A549 (cell line): ENCODE measurements around the gene BSCL2. TPM values are rescaled to one million over a fixed set of nuclear protein-coding genes. Genes with fewer than 3 reads are reported as not detected.

ENCODE experiments used
- ATAC-seq, 2 experiments: fragments of 200-7000 bp in 1 of 2; fragments of >200 bp in 1 of 2; cut with Nextera tagmentation in 1 of 2; cut with Tn5 transposase in 1 of 2; 3 replicates each; pipeline versions ENCODE4 v1.8.0 to v1.9.1; 2018 to 2020; ENCODE audit warnings: mild to moderate bottlenecking in 1 of 2, moderate library complexity in 1 of 2
- CTCF ChIA-PET: fragments of 300-600 bp; sonication (Branson Sonifier 250); formaldehyde crosslinking; extraction: SDS; loops from one replicate; lab custom pipeline; 2021; ENCODE audit warnings: antibody characterized with exemption, inconsistent platforms; lab: Yijun Ruan, JAX
- POLR2A ChIA-PET: fragments of 350-600 bp; formaldehyde crosslinking; extraction: SDS; loops from one replicate; lab custom pipeline; 2021; ENCODE audit warnings: antibody characterized with exemption, inconsistent platforms; lab: Yijun Ruan, JAX
- DNase-seq, 2 experiments: peaks; one replicate each; pipeline versions ENCODE4 v3.0.0 to v3.0.0-alpha.2; 2011 to 2016; ENCODE audit warnings: low read depth in 1 of 2, low spot score in 1 of 2
- FAIRE-seq: peaks from 2 replicates; lab custom pipeline; 2011; peaks lifted over from hg19 to GRCh38; lab: Jason Lieb, UNC
- H3K27ac ChIP-seq, 2 experiments: fragments of >200 bp; sonication (Bioruptor Twin); formaldehyde crosslinking; 3 replicates each; pipeline ENCODE4 v1.5.1; 2016 to 2017
- H3K4me1 ChIP-seq: fragments of >200 bp; sonication (Bioruptor Twin); formaldehyde crosslinking; 3 replicates; pipeline ENCODE4 v1.6.1; 2016
- H3K4me2 ChIP-seq: fragments of >200 bp; sonication (Bioruptor Twin); formaldehyde crosslinking; 3 replicates; pipeline ENCODE4 v1.6.1; 2016
- H3K4me3 ChIP-seq: fragments of >200 bp; sonication (Bioruptor Twin); formaldehyde crosslinking; 3 replicates; pipeline ENCODE4 v1.5.1; 2016
- H3K9me3 ChIP-seq: fragments of >200 bp; sonication (Bioruptor Twin); formaldehyde crosslinking; 3 replicates; pipeline ENCODE4 v1.6.1; 2016
- BCL3 ChIP-seq: fragments of >200 bp; sonication (Bioruptor Twin); formaldehyde crosslinking; IDR thresholded peaks from 3 replicates; pipeline ENCODE4 v1.6.1; 2016
- CBX2 ChIP-seq: fragments of 200-600 bp; sonication (generic); IDR thresholded peaks from 2 replicates; pipeline ENCODE4 v1.6.1; 2016; ENCODE audit warnings: low read depth, mild to moderate bottlenecking, borderline replicate concordance
- CBX8 ChIP-seq: fragments of 200-600 bp; sonication (generic); IDR thresholded peaks from 2 replicates; pipeline ENCODE4 v1.6.1; 2016
- CEBPB ChIP-seq, 2 experiments: fragments of >200 bp in 1 of 2; sonication (Bioruptor Twin) in 1 of 2; formaldehyde crosslinking in 1 of 2; IDR thresholded peaks; 2 replicates each; pipeline ENCODE4 v1.6.1; 2012 to 2016
- CHD4 ChIP-seq: fragments of 200-600 bp; sonication (generic); IDR thresholded peaks from 2 replicates; pipeline ENCODE4 v1.6.1; 2016; ENCODE audit warnings: antibody characterized with exemption, mild to moderate bottlenecking, borderline replicate concordance
- CTCF ChIP-seq: fragments of >200 bp; sonication (Bioruptor Twin); formaldehyde crosslinking; IDR thresholded peaks from 3 replicates; pipeline ENCODE4 v1.5.1; 2016
- EHMT2 ChIP-seq: fragments of 200-600 bp; sonication (generic); IDR thresholded peaks from 2 replicates; pipeline ENCODE4 v1.6.1; 2016; ENCODE audit warnings: antibody characterized with exemption, low read depth, mild to moderate bottlenecking, moderate library complexity
- EP300 ChIP-seq, 2 experiments: fragments of >200 bp; sonication (Bioruptor Twin); formaldehyde crosslinking; IDR thresholded peaks; 2 replicates in 1 of 2; 3 replicates in 1 of 2; pipeline ENCODE4 v1.6.1; 2016 to 2017
- FOSL2 ChIP-seq, 2 experiments: fragments of 450-650 bp in 1 of 2; fragments of >200 bp in 1 of 2; sonication (Bioruptor Twin) in 1 of 2; formaldehyde crosslinking; IDR thresholded peaks; 2 replicates each; pipeline versions ENCODE4 v1.5.0 to v1.6.1; 2016 to 2020; ENCODE audit warnings: mild to moderate bottlenecking in 1 of 2, moderate library complexity in 1 of 2
- FOXS1 ChIP-seq: fragments of 250-450 bp; sonication (Bioruptor Pico); IDR thresholded peaks from 2 replicates; pipeline ENCODE4 v1.5.0; 2020; ENCODE audit warnings: mild to moderate bottlenecking, moderate library complexity
- HEYL ChIP-seq: fragments of 250-450 bp; sonication (Bioruptor Pico); IDR thresholded peaks from 2 replicates; pipeline ENCODE4 v1.8.0; 2021; ENCODE audit warnings: mild to moderate bottlenecking, moderate library complexity
- HOXA7 ChIP-seq: fragments of 250-450 bp; sonication (Bioruptor Pico); IDR thresholded peaks from 2 replicates; pipeline ENCODE4 v1.5.0; 2020; ENCODE audit warnings: mild to moderate bottlenecking, moderate library complexity
- JUNB ChIP-seq: fragments of >200 bp; sonication (Bioruptor Twin); formaldehyde crosslinking; IDR thresholded peaks from 2 replicates; pipeline ENCODE4 v1.6.1; 2016
- MAFK ChIP-seq: fragments of 450-650 bp; IDR thresholded peaks from 2 replicates; pipeline ENCODE4 v1.6.1; 2014; ENCODE audit not compliant: partially characterized antibody
- MAX ChIP-seq: IDR thresholded peaks from 2 replicates; pipeline ENCODE4 v1.6.1; 2012
- MAZ ChIP-seq: fragments of 150-350 bp; IDR thresholded peaks from 2 replicates; pipeline ENCODE4 v1.6.1; 2014; ENCODE audit warnings: antibody characterized with exemption, low read depth, low read length, borderline replicate concordance
- MYC ChIP-seq: IDR thresholded peaks from 2 replicates; pipeline ENCODE4 v1.6.1; 2012; ENCODE audit warnings: mild to moderate bottlenecking, inconsistent platforms, low read length, improper control_type of control experiment, borderline replicate concordance
- NPAS2 ChIP-seq: fragments of 250-450 bp; sonication (Bioruptor Pico); IDR thresholded peaks from 2 replicates; pipeline ENCODE4 v1.8.0; 2022; ENCODE audit warnings: mild to moderate bottlenecking, moderate library complexity, borderline replicate concordance
- NR3C1 ChIP-seq: fragments of >200 bp; sonication (Bioruptor Twin); formaldehyde crosslinking; IDR thresholded peaks from 3 replicates; pipeline ENCODE4 v1.6.1; 2017
- PHF8 ChIP-seq: fragments of 200-600 bp; sonication (generic); IDR thresholded peaks from 2 replicates; pipeline ENCODE4 v1.6.1; 2016; ENCODE audit warnings: low read depth, mild to moderate bottlenecking, antibody characterized with exemption, moderate library complexity, borderline replicate concordance
- POLR2A ChIP-seq: IDR thresholded peaks from 2 replicates; pipeline ENCODE4 v1.6.1; 2012; ENCODE audit warnings: mild to moderate bottlenecking, low read length
- POLR2AphosphoS2 ChIP-seq: conservative IDR thresholded peaks from 2 replicates; pipeline ENCODE4 v1.6.1; 2012; ENCODE audit warnings: low read length, improper control_type of control experiment, inconsistent platforms
- RAD21 ChIP-seq, 2 experiments: fragments of >200 bp in 1 of 2; sonication (Bioruptor Twin) in 1 of 2; formaldehyde crosslinking in 1 of 2; IDR thresholded peaks in 1 of 2; conservative IDR thresholded peaks in 1 of 2; 2 replicates in 1 of 2; 3 replicates in 1 of 2; pipeline ENCODE4 v1.6.1; 2012 to 2018; ENCODE audit warnings: inconsistent platforms in 1 of 2
- RFX5 ChIP-seq: fragments of 450-650 bp; IDR thresholded peaks from 2 replicates; pipeline ENCODE4 v1.7.1; 2014; ENCODE audit warnings: antibody characterized with exemption, mild to moderate bottlenecking, moderate library complexity
- RNF2 ChIP-seq: fragments of 200-600 bp; sonication (generic); IDR thresholded peaks from 2 replicates; pipeline ENCODE4 v1.6.1; 2016; ENCODE audit warnings: low read depth, mild to moderate bottlenecking, antibody characterized with exemption, moderate library complexity, borderline replicate concordance
- SREBF2 ChIP-seq: fragments of 450-650 bp; IDR thresholded peaks from 2 replicates; pipeline ENCODE4 v1.6.1; 2014; ENCODE audit warnings: mild to moderate bottlenecking, moderate library complexity
- ZFP36 ChIP-seq: fragments of 450-650 bp; IDR thresholded peaks from 2 replicates; pipeline ENCODE4 v1.6.1; 2014; ENCODE audit warnings: borderline replicate concordance; ENCODE audit not compliant: partially characterized antibody
- ZNF302 ChIP-seq: fragments of 250-450 bp; sonication (Bioruptor Pico); IDR thresholded peaks from 2 replicates; pipeline ENCODE4 v1.9.0; 2021; ENCODE audit warnings: inconsistent platforms, mild to moderate bottlenecking, moderate library complexity
- WGBS: methylation state at CpG from one replicate; pipeline ENCODE4 v1.1.6; 2017; ENCODE audit errors: missing lambda C conversion rate; 5-methylcytosine and 5-hydroxymethylcytosine counted together
- polyA plus RNA-seq, 4 experiments: library from polyadenylated mRNA; depleted of rRNA in 3 of 4; stranded (reverse); fragments of >200 nt; fragmentation: RNase III in 1 of 4; extraction: RNeasy Plus Mini Kit Qiagen cat#74134 plus additional on column Dnase treatment in 1 of 4; gene quantifications; 2 replicates in 3 of 4; 3 replicates in 1 of 4; pipeline ENCODE4 v1.2.3, GENCODE V29; 2011 to 2017
- TF ChIP-seq, protein P1 (sequence below): fragments of 250-450 bp; sonication (Bioruptor Pico); IDR thresholded peaks from 2 replicates; pipeline ENCODE4 v1.5.0; 2021; ENCODE audit warnings: mild to moderate bottlenecking, moderate library complexity, borderline replicate concordance
- TF ChIP-seq, protein P2 (sequence below): fragments of 150-350 bp; IDR thresholded peaks from 2 replicates; pipeline ENCODE4 v1.6.1; 2014; ENCODE audit warnings: low read depth, mild to moderate bottlenecking, low read length
- TF ChIP-seq, protein P3 (sequence below): fragments of 250-450 bp; sonication (Bioruptor Pico); IDR thresholded peaks from 2 replicates; pipeline ENCODE4 v1.5.0; 2020; ENCODE audit warnings: low read depth, mild to moderate bottlenecking, moderate library complexity

Gene BSCL2
- polyA plus RNA-seq, 2 of the 4 experiments (the other 2 are of a cell fraction), result 63.0 to 63.9 TPM

- Histone ChIP-seq H3K27ac (peak within 1 kb of the TSS; percentile 92 to 94), H3K9me3 (no peaks in the 10 kb centered on the region), H3K4me1 (peaks cover 11% of the 10 kb centered on the region; the same call in 1 of the 3 replicates), H3K4me3 (peak within 1 kb of the TSS; percentile 55), H3K4me2 (peak within 1 kb of the TSS; percentile 91)
- FAIRE-seq, result peak; percentile 80
- ChIA-PET POLR2A (interaction anchor here (0.5 to 3.0 kb wide), 40 partner anchors 8 to 308 kb away, joined by 3 to 96 read pairs (median 6); partner anchors contain the start of genes C11orf98, CSKMT, EEF1G and GANAB), CTCF (interaction anchor here (0.6 to 3.2 kb wide), 12 partner anchors 11 to 152 kb away, joined by 3 to 17 read pairs (median 4); partner anchors contain the start of genes HNRNPUL2 and STX5)
- DNase-seq, result peak; percentile 99 to 100
- ATAC-seq, result peak; percentile 98 to 99
- WGBS, result under 1% methylated on average over 43 of the region's 47 CpGs
- TF ChIP-seq RNF2, result no peak
- peak; percentile 87; the same call in 1 of the 2 replicates for TF ChIP-seq CHD4
- TF ChIP-seq NPAS2 (CRISPR knock-in tag), result no peak
- TF ChIP-seq ZFP36, result no peak
- no peak for TF ChIP-seq CBX8
- TF ChIP-seq MAFK, result no peak
- peak; percentile 51; the same call in 1 of the 2 replicates for TF ChIP-seq RFX5
- TF ChIP-seq, protein P1, sequence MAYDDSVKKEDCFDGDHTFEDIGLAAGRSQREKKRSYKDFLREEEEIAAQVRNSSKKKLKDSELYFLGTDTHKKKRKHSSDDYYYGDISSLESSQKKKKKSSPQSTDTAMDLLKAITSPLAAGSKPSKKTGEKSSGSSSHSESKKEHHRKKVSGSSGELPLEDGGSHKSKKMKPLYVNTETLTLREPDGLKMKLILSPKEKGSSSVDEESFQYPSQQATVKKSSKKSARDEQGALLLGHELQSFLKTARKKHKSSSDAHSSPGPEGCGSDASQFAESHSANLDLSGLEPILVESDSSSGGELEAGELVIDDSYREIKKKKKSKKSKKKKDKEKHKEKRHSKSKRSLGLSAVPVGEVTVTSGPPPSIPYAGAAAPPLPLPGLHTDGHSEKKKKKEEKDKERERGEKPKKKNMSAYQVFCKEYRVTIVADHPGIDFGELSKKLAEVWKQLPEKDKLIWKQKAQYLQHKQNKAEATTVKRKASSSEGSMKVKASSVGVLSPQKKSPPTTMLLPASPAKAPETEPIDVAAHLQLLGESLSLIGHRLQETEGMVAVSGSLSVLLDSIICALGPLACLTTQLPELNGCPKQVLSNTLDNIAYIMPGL (CRISPR knock-in tag), result no peak
- TF ChIP-seq FOSL2 (IDR thresholded peaks at IDR 0.05), result no peak
- TF ChIP-seq FOSL2 (CRISPR knock-in tag; IDR thresholded peaks at IDR 0.05), result no peak
- no peak for TF ChIP-seq EP300 (IDR thresholded peaks at IDR 0.05)
- TF ChIP-seq HEYL (CRISPR knock-in tag), result no peak
- TF ChIP-seq JUNB, result no peak
- no peak for TF ChIP-seq CBX2
- TF ChIP-seq HOXA7 (CRISPR knock-in tag), result no peak
- TF ChIP-seq MYC, result no peak
- peak; percentile 59 for TF ChIP-seq PHF8
- TF ChIP-seq CTCF, result no peak
- no peak for TF ChIP-seq NR3C1
- no peak for TF ChIP-seq POLR2AphosphoS2
- TF ChIP-seq BCL3, result peak; percentile 44
- TF ChIP-seq POLR2A, result peak; percentile 86
- no peak for TF ChIP-seq ZNF302 (CRISPR knock-in tag)
- no peak for TF ChIP-seq FOXS1
- no peak for TF ChIP-seq CEBPB (IDR thresholded peaks at IDR 0.05)
- TF ChIP-seq MAZ, result no peak
- TF ChIP-seq RAD21 (conservative IDR thresholded peaks at IDR 0.05 in 1 of 2, IDR thresholded peaks at IDR 0.05 in 1 of 2), result no peak
- TF ChIP-seq, protein P2, sequence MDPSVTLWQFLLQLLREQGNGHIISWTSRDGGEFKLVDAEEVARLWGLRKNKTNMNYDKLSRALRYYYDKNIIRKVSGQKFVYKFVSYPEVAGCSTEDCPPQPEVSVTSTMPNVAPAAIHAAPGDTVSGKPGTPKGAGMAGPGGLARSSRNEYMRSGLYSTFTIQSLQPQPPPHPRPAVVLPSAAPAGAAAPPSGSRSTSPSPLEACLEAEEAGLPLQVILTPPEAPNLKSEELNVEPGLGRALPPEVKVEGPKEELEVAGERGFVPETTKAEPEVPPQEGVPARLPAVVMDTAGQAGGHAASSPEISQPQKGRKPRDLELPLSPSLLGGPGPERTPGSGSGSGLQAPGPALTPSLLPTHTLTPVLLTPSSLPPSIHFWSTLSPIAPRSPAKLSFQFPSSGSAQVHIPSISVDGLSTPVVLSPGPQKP, result no peak
- no peak for TF ChIP-seq EHMT2
- TF ChIP-seq MAX, result peak; percentile 80
- TF ChIP-seq, protein P3, sequence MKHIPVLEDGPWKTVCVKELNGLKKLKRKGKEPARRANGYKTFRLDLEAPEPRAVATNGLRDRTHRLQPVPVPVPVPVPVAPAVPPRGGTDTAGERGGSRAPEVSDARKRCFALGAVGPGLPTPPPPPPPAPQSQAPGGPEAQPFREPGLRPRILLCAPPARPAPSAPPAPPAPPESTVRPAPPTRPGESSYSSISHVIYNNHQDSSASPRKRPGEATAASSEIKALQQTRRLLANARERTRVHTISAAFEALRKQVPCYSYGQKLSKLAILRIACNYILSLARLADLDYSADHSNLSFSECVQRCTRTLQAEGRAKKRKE (CRISPR knock-in tag), result no peak
- no peak for TF ChIP-seq SREBF2
These were observed 46.7 kb upstream of the BSCL2 start, which contains the start of gene ZBTB3 for GRCh38 chr11:62753736-62754603. TSS of gene ZBTB3 (minus strand) at chr11:62754160. CDS start at chr11:62753664, 496 bp downstream.
